Measurements from ENCODE around the gene HEG1.

GRCh38 chr3:124985349-124985748, 70.4 kb downstream of the HEG1 start:
- no peak for TF ChIP-seq CTCF (IDR thresholded peaks at IDR 0.05)
- TF ChIP-seq POLR2AphosphoS5 (IDR thresholded peaks at IDR 0.05): no peak
- TF ChIP-seq POLR2A (IDR thresholded peaks at IDR 0.05): no peak
- TF ChIP-seq EP300 (IDR thresholded peaks at IDR 0.05): no peak

Measured in gastroesophageal sphincter (tissue), 3 donors.